Caco-2 (cell line): ENCODE data around the gene ALB. TPM values are rescaled to one million over a fixed set of nuclear protein-coding genes. Genes with fewer than 3 reads are reported as not detected.

Experiments
- BruUV-seq: library from RNA; stranded (reverse); fragments of 400-500 nt; replicated peaks from 2 replicates; lab custom pipeline; 2021; lab: Mats Ljungman, UMichigan
- CTCF ChIA-PET: fragments of 300-600 bp; sonication (Branson Sonifier 250); formaldehyde crosslinking; loops from one replicate; lab custom pipeline; 2022; ENCODE audit warnings: antibody characterized with exemption; lab: Charles Lee
- POLR2A ChIA-PET: fragments of 300-600 bp; sonication (Branson Sonifier 250); formaldehyde crosslinking; loops from one replicate; lab custom pipeline; 2022; ENCODE audit warnings: antibody characterized with exemption; lab: Charles Lee
- DNase-seq, 2 experiments: peaks; one replicate each; pipeline versions ENCODE4 v3.0.0 to v3.0.0-alpha.2; 2020 to 2022
- H3K27me3 ChIP-seq: replicated peaks from 2 replicates; pipeline ENCODE4 v1.6.0; 2011; ENCODE audit warnings: low read length; ENCODE audit not compliant: control insufficient read depth, insufficient read depth
- H3K36me3 ChIP-seq: 2 replicates; pipeline ENCODE4 v1.5.1; 2011; ENCODE audit warnings: low read length; ENCODE audit not compliant: control insufficient read depth, insufficient read depth
- H3K4me1 ChIP-seq: fragments of 250-450 bp; sonication (Bioruptor Pico); 2 replicates; pipeline ENCODE4 v1.5.1; 2020; ENCODE audit warnings: mild to moderate bottlenecking
- H3K4me3 ChIP-seq: 2 replicates; pipeline ENCODE4 v1.5.1; 2011; ENCODE audit warnings: low read depth, mild to moderate bottlenecking, control low read depth, low read length
- H3K9me3 ChIP-seq: fragments of 250-450 bp; sonication (Bioruptor Pico); 2 replicates; pipeline ENCODE4 v1.5.1; 2020; ENCODE audit warnings: mild to moderate bottlenecking, moderate library complexity
- H3K27ac Mint-ChIP-seq: one replicate; pipeline ENCODE4 v1.8.0; 2022; ENCODE audit warnings: mixed read lengths; ENCODE audit not compliant: unreplicated experiment
- H3K27me3 Mint-ChIP-seq: one replicate; pipeline ENCODE4 v1.8.0; 2022; ENCODE audit warnings: mixed read lengths; ENCODE audit not compliant: insufficient read depth, unreplicated experiment
- H3K36me3 Mint-ChIP-seq: one replicate; pipeline ENCODE4 v1.8.0; 2022; ENCODE audit warnings: mild to moderate bottlenecking, mixed read lengths; ENCODE audit not compliant: insufficient read depth, unreplicated experiment
- H3K4me1 Mint-ChIP-seq: one replicate; pipeline ENCODE4 v1.8.0; 2022; ENCODE audit warnings: low read depth, mixed read lengths; ENCODE audit not compliant: unreplicated experiment
- H3K4me3 Mint-ChIP-seq: one replicate; pipeline ENCODE4 v1.8.0; 2022; ENCODE audit warnings: mild to moderate bottlenecking, moderate library complexity, mixed read lengths; ENCODE audit not compliant: unreplicated experiment
- H3K9me3 Mint-ChIP-seq: one replicate; pipeline ENCODE4 v1.8.0; 2022; ENCODE audit warnings: mixed read lengths; ENCODE audit not compliant: unreplicated experiment
- intact Hi-C: fragments of 100-400 bp; cut with micrococcal nuclease; formaldehyde crosslinking; loops from one replicate; pipeline ENCODE4 v1.10.0; 2022; ENCODE audit not compliant: unreplicated experiment
- total RNA-seq: library from RNA; stranded (reverse); gene quantifications from 2 replicates; pipeline ENCODE4 v1.2.3, GENCODE V29; 2022
- TF ChIP-seq, protein P1 (sequence below), 2 experiments: fragments of 200-600 bp in 1 of 2; IDR thresholded peaks; 1 replicate in 1 of 2; 2 replicates in 1 of 2; pipeline versions ENCODE4 v1.5.1 to v1.8.0; 2011 to 2022; ENCODE audit warnings: antibody characterized with exemption in 1 of 2, control low read depth in 1 of 2, inconsistent platforms in 1 of 2, low read depth in 1 of 2, low read length in 1 of 2, mild to moderate bottlenecking in 1 of 2, moderate library complexity in 1 of 2; ENCODE audit not compliant: insufficient read depth in 1 of 2, severe bottlenecking in 1 of 2, unreplicated experiment in 1 of 2

ALB gene
- total RNA-seq, 1 experiment from 2014 or later = 64.9 TPM

DNA sequence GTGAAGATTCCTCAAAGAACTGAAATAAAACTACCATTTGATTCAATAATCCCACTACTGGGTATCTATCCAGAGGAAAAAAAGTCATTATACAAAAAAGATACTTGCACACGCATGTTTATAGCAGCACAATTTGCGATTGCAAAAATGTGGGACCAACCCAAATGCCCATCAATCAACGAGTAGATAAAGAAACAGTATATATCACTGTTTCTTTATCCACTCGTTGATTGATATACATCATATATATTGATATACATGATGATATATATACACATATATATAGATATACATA, 18.3 kb downstream of the ALB start:
- Histone ChIP-seq H3K4me1 (peaks cover 20% of the 10 kb centered on the region; the same call in 1 of the 2 replicates), H3K4me3 (no peak overlapping the region), H3K36me3 (no peaks in the 10 kb centered on the region), H3K9me3 (no peaks in the 10 kb centered on the region), H3K27me3 (no peaks in the 10 kb centered on the region)
- BruUV-seq = no TSS peak
- no peaks in the 10 kb centered on the region for H3K36me3 Mint-ChIP-seq
- ChIA-PET CTCF (no interaction called here), POLR2A (no interaction called here)
- no peak overlapping the region for H3K27ac Mint-ChIP-seq
- no peak for DNase-seq
- intact Hi-C loops = no loop called here
- peaks cover 14% of the 10 kb centered on the region for H3K4me1 Mint-ChIP-seq
- TF ChIP-seq, protein P1, sequence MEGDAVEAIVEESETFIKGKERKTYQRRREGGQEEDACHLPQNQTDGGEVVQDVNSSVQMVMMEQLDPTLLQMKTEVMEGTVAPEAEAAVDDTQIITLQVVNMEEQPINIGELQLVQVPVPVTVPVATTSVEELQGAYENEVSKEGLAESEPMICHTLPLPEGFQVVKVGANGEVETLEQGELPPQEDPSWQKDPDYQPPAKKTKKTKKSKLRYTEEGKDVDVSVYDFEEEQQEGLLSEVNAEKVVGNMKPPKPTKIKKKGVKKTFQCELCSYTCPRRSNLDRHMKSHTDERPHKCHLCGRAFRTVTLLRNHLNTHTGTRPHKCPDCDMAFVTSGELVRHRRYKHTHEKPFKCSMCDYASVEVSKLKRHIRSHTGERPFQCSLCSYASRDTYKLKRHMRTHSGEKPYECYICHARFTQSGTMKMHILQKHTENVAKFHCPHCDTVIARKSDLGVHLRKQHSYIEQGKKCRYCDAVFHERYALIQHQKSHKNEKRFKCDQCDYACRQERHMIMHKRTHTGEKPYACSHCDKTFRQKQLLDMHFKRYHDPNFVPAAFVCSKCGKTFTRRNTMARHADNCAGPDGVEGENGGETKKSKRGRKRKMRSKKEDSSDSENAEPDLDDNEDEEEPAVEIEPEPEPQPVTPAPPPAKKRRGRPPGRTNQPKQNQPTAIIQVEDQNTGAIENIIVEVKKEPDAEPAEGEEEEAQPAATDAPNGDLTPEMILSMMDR (IDR thresholded peaks at IDR 0.05; ENCODE audit: insufficient read depth in 1 of 2, low read depth in 1 of 2, low read length in 1 of 2, severe bottlenecking in 1 of 2, unreplicated experiment in 1 of 2) = no peak
- no peaks in the 10 kb centered on the region for H3K9me3 Mint-ChIP-seq
- no peaks in the 10 kb centered on the region for H3K27me3 Mint-ChIP-seq
- no peak overlapping the region for H3K4me3 Mint-ChIP-seq

DNA sequence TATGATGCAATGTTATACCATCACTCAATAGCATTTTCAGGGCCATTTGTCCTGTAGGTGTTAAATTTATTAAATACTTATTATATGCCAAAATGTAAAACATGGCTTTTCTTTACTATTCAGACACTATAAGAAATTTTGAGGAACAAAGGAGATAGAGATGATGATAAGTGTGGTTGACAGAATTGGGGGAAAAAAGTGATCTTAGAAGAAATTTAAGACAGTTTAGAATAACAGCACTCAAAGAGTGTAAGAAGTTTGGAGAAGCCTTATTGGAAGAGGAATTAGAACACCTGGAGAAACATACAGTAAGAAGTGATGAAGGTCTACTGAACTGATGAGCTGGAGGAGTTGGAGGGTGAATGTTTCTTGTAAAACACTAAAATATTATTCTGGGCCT, 19.1 kb downstream of the ALB start:
- POLR2A ChIA-PET = no interaction called here
- no peaks in the 10 kb centered on the region for H3K27me3 Mint-ChIP-seq
- H3K4me1 Mint-ChIP-seq = peaks cover 14% of the 10 kb centered on the region
- Histone ChIP-seq H3K27me3 (no peaks in the 10 kb centered on the region), H3K4me1 (peaks cover 22% of the 10 kb centered on the region; the same call in 1 of the 2 replicates), H3K9me3 (no peaks in the 10 kb centered on the region), H3K4me3 (no peak overlapping the region), H3K36me3 (no peaks in the 10 kb centered on the region)
- DNase-seq = no peak
- no peak overlapping the region for H3K4me3 Mint-ChIP-seq
- no peaks in the 10 kb centered on the region for H3K9me3 Mint-ChIP-seq
- TF ChIP-seq, protein P1 (IDR thresholded peaks at IDR 0.05; ENCODE audit: insufficient read depth in 1 of 2, low read depth in 1 of 2, low read length in 1 of 2, severe bottlenecking in 1 of 2, unreplicated experiment in 1 of 2) = no peak
- intact Hi-C loops = no loop called here
- H3K27ac Mint-ChIP-seq = no peak overlapping the region
- no peaks in the 10 kb centered on the region for H3K36me3 Mint-ChIP-seq
- CTCF ChIA-PET = no interaction called here
- BruUV-seq = no TSS peak

DNA sequence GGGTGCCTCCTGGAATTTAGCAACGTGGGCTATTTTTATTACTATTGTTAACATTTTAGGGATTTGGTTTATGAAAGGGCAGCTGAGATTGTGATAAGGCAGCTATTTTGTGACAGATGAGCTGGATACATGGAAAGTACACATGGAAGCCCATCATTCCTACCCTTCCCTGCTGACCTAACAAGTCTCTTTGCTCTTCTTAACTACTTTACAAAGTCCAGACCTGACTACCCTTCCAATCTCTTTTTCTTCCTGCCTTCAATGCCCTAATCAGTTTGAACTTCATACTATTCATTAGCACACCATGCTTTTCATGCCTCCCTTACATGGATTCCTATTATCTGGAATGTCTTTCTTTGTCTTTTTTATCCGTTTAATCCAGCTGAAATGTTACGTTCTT, 22.6 kb downstream of the ALB start:
- Histone ChIP-seq H3K4me1 (peaks cover 36% of the 10 kb centered on the region), H3K9me3 (no peaks in the 10 kb centered on the region), H3K27me3 (no peaks in the 10 kb centered on the region), H3K4me3 (no peak overlapping the region), H3K36me3 (no peaks in the 10 kb centered on the region)
- no TSS peak for BruUV-seq
- intact Hi-C loops = no loop called here
- ChIA-PET POLR2A (no interaction called here), CTCF (no interaction called here)
- H3K4me1 Mint-ChIP-seq = peaks cover 29% of the 10 kb centered on the region
- no peaks in the 10 kb centered on the region for H3K27me3 Mint-ChIP-seq
- H3K4me3 Mint-ChIP-seq = no peak overlapping the region
- DNase-seq = peak in 1 of 2 experiments; percentile 11
- no peaks in the 10 kb centered on the region for H3K9me3 Mint-ChIP-seq
- no peaks in the 10 kb centered on the region for H3K36me3 Mint-ChIP-seq
- TF ChIP-seq, protein P1 (IDR thresholded peaks at IDR 0.05; ENCODE audit: insufficient read depth in 1 of 2, low read depth in 1 of 2, low read length in 1 of 2, severe bottlenecking in 1 of 2, unreplicated experiment in 1 of 2) = no peak
- no peak overlapping the region for H3K27ac Mint-ChIP-seq
